Neuronal stem cell (in vitro differentiated cells): ENCODE measurements around the gene SLC2A1.

Experiments
- DNase-seq: peaks from one replicate; pipeline ENCODE4 v3.0.0-alpha.2; 2013; ENCODE audit warnings: low spot score
- H2AFZ ChIP-seq: one replicate; pipeline ENCODE4 v1.6.1; 2013; ENCODE audit warnings: mild to moderate bottlenecking, low read length, inconsistent platforms
- H2AK5ac ChIP-seq: 2 replicates; pipeline ENCODE4 v1.6.1; 2013; ENCODE audit warnings: low read depth, mild to moderate bottlenecking, inconsistent platforms, low read length, moderate library complexity, mixed read lengths
- H2BK120ac ChIP-seq: 2 replicates; pipeline ENCODE4 v1.6.1; 2013; ENCODE audit warnings: low read depth, mild to moderate bottlenecking, inconsistent platforms, low read length, moderate library complexity, mixed read lengths
- H2BK12ac ChIP-seq: one replicate; pipeline ENCODE4 v1.6.1; 2013; ENCODE audit warnings: low read length, inconsistent platforms
- H2BK15ac ChIP-seq: 2 replicates; pipeline ENCODE4 v1.6.1; 2013; ENCODE audit warnings: mild to moderate bottlenecking, low read length, inconsistent platforms, mixed read lengths
- H2BK5ac ChIP-seq: one replicate; pipeline ENCODE4 v1.6.1; 2013; ENCODE audit warnings: inconsistent platforms, mild to moderate bottlenecking, low read length, moderate library complexity
- H3K14ac ChIP-seq: one replicate; pipeline ENCODE4 v1.6.1; 2013; ENCODE audit warnings: low read length, inconsistent platforms
- H3K18ac ChIP-seq: 2 replicates; pipeline ENCODE4 v1.6.1; 2013; ENCODE audit warnings: low read length, inconsistent platforms
- H3K23ac ChIP-seq: 2 replicates; pipeline ENCODE4 v1.6.1; 2013; ENCODE audit warnings: low read depth, mild to moderate bottlenecking, mixed read lengths, low read length, inconsistent platforms; ENCODE audit not compliant: poor library complexity
- H3K27ac ChIP-seq: replicated peaks from 3 replicates; pipeline ENCODE4 v1.5.1; 2013; ENCODE audit warnings: low read length, inconsistent platforms
- H3K27me3 ChIP-seq, 3 experiments: 2 replicates each; pipeline ENCODE4 v1.6.1; 2013; ENCODE audit warnings: low read length in 3 of 3, mild to moderate bottlenecking in 2 of 3, inconsistent platforms in 1 of 3, low read depth in 1 of 3, mixed read lengths in 1 of 3, moderate library complexity in 1 of 3; ENCODE audit not compliant: control insufficient read depth in 3 of 3, insufficient read depth in 3 of 3
- H3K36me3 ChIP-seq, 2 donors: replicated peaks in 1 of 2; 2 replicates each; pipeline ENCODE4 v1.6.1; 2013; ENCODE audit warnings: low read length in 2 of 2; ENCODE audit not compliant: control insufficient read depth in 2 of 2, insufficient read depth in 2 of 2
- H3K4ac ChIP-seq: 2 replicates; pipeline ENCODE4 v1.6.1; 2013; ENCODE audit warnings: inconsistent platforms, mild to moderate bottlenecking, low read length, moderate library complexity
- H3K4me1 ChIP-seq, 2 donors: 1 replicate in 1 of 2; 2 replicates in 1 of 2; pipeline ENCODE4 v1.6.1; 2013; ENCODE audit warnings: low read length in 2 of 2, low read depth in 1 of 2; ENCODE audit not compliant: control insufficient read depth in 2 of 2, insufficient read depth in 1 of 2
- H3K4me2 ChIP-seq: one replicate; pipeline ENCODE4 v1.6.1; 2013; ENCODE audit warnings: mild to moderate bottlenecking, low read length, inconsistent platforms; ENCODE audit not compliant: insufficient read depth, poor library complexity, severe bottlenecking
- H3K4me3 ChIP-seq, 2 donors: 2 replicates each; pipeline ENCODE4 v1.5.1; 2013; ENCODE audit warnings: low read length in 2 of 2, mild to moderate bottlenecking in 2 of 2, inconsistent platforms in 1 of 2, moderate library complexity in 1 of 2
- H3K79me1 ChIP-seq: one replicate; pipeline ENCODE4 v1.6.1; 2013; ENCODE audit warnings: low read depth, mild to moderate bottlenecking, inconsistent platforms, low read length, moderate library complexity
- H3K9ac ChIP-seq: one replicate; pipeline ENCODE4 v1.6.1; 2013; ENCODE audit warnings: mild to moderate bottlenecking, low read depth, low read length, inconsistent platforms; ENCODE audit not compliant: poor library complexity
- H3K9me3 ChIP-seq, 2 donors: replicated peaks in 1 of 2; 2 replicates each; pipeline versions ENCODE3 to v1.6.1; 2013; ENCODE audit warnings: low read length in 2 of 2, mild to moderate bottlenecking in 2 of 2, inconsistent platforms in 1 of 2, low read depth in 1 of 2, mixed read lengths in 1 of 2, moderate library complexity in 1 of 2; ENCODE audit not compliant: control insufficient read depth in 2 of 2, insufficient read depth in 1 of 2
- H4K8ac ChIP-seq: one replicate; pipeline ENCODE4 v1.6.1; 2013; ENCODE audit warnings: low read depth, mild to moderate bottlenecking, inconsistent platforms, low read length, moderate library complexity
- H4K91ac ChIP-seq: one replicate; pipeline ENCODE4 v1.6.1; 2013; ENCODE audit warnings: low read length, low read depth, mild to moderate bottlenecking, inconsistent platforms; ENCODE audit not compliant: poor library complexity
- WGBS, 2 donors: extraction: QIAGEN DNeasy Blood & Tissue Kit; methylation state at CpG; one replicate each; pipeline ENCODE4 v1.1.7; 2013; ENCODE audit warnings: missing lambda C conversion rate in 2 of 2, mixed read lengths in 1 of 2; ENCODE audit not compliant: insufficient read length in 2 of 2, insufficient replicate concordance in 1 of 2; ENCODE audit errors: extremely low coverage in 2 of 2; 5-methylcytosine and 5-hydroxymethylcytosine counted together

The SLC2A1 gene

GRCh38 chr1:42993502-42994136 is 35.0 kb upstream of the SLC2A1 start:
- no peak overlapping the region for H3K27ac ChIP-seq
- WGBS, 2 donors, result no CpG with 5 or more reads among the region's 8 CpGs
- DNase-seq, result no peak
- H3K79me1 ChIP-seq, result no peaks in the 10 kb centered on the region
- H2BK5ac ChIP-seq, result no peak overlapping the region
- no peak overlapping the region for H3K4me3 ChIP-seq
- H3K23ac ChIP-seq, result no peak overlapping the region
- H3K9me3 ChIP-seq, result no peaks in the 10 kb centered on the region
- no peak overlapping the region for H2BK15ac ChIP-seq
- no peak overlapping the region for H3K4ac ChIP-seq
- H2AFZ ChIP-seq, result no peak overlapping the region
- H4K91ac ChIP-seq, result no peak overlapping the region
- no peak overlapping the region for H2AK5ac ChIP-seq
- no peak overlapping the region for H3K14ac ChIP-seq
- H3K4me2 ChIP-seq, result no peak overlapping the region
- no peak overlapping the region for H2BK12ac ChIP-seq
- H3K9ac ChIP-seq, result no peak overlapping the region
- no peak overlapping the region for H4K8ac ChIP-seq
- H2BK120ac ChIP-seq, result no peak overlapping the region
- H3K36me3 ChIP-seq, result peaks cover 0 to 2% of the 10 kb centered on the region in 2 donors
- H3K4me1 ChIP-seq, result peaks cover 0 to 12% of the 10 kb centered on the region in 2 donors
- H3K27me3 ChIP-seq, result no peaks in the 10 kb centered on the region
- H3K18ac ChIP-seq, result no peak overlapping the region

- no peaks in the 10 kb centered on the region for H3K9me3 ChIP-seq
- no peak overlapping the region for H3K23ac ChIP-seq
- no peak overlapping the region for H3K18ac ChIP-seq
- no peak overlapping the region for H2AFZ ChIP-seq
- no peaks in the 10 kb centered on the region for H3K79me1 ChIP-seq
- H3K4ac ChIP-seq, result no peak overlapping the region
- no peak overlapping the region for H3K14ac ChIP-seq
- H2BK5ac ChIP-seq, result no peak overlapping the region
- H2BK15ac ChIP-seq, result no peak overlapping the region
- no peak overlapping the region for H4K8ac ChIP-seq
- peaks cover 0 to 12% of the 10 kb centered on the region in 2 donors for H3K4me1 ChIP-seq
- H3K27me3 ChIP-seq, result no peaks in the 10 kb centered on the region
- no CpG with 5 or more reads among the region's 5 CpGs for WGBS, 2 donors
- H3K36me3 ChIP-seq, result peaks cover 0 to 2% of the 10 kb centered on the region in 2 donors
- H3K9ac ChIP-seq, result no peak overlapping the region
- no peak overlapping the region for H2AK5ac ChIP-seq
- no peak for DNase-seq
- H3K4me2 ChIP-seq, result no peak overlapping the region
- no peak overlapping the region for H2BK12ac ChIP-seq
- H2BK120ac ChIP-seq, result no peak overlapping the region
- no peak overlapping the region for H3K27ac ChIP-seq
- no peak overlapping the region for H3K4me3 ChIP-seq
- no peak overlapping the region for H4K91ac ChIP-seq
These were observed 33.4 kb upstream of the SLC2A1 start for GRCh38 chr1:42992054-42992571.

DNA sequence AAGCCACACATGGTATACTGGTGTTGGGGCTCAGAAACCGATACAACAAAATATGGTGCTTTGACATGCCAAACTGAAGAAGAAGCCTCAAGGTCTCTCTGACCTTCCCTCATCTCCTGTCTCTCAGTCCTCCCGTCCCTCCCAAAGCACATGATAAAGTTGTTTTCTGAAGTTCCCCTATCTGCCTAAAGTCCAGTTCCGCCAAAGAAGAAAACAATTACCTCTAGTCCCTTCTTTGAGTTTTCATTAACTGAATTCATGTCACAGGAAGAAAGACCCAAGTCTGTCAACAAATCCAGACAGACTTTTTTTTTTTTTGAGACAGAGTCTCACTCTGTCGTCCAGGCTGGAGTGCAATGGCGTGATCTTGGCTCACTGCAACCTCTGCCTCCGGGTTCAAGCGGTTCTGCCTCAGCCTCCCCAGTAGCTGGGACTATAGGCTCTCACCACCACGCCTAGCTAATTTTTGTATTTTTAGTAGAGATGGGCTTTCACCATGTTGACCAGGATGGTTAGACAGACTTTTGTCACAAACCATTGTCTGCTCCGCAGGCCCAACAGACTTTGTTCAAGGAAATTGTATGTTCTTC is 32.2 kb upstream of the SLC2A1 start:
- H3K18ac ChIP-seq, result no peak overlapping the region

GRCh38 chr1:42983693-42984092 is 25.0 kb upstream of the SLC2A1 start:
- no peak overlapping the region for H2BK12ac ChIP-seq
- no peak overlapping the region for H4K91ac ChIP-seq
- no peak overlapping the region for H2BK15ac ChIP-seq
- H2AFZ ChIP-seq, result no peak overlapping the region
- no peak overlapping the region for H3K14ac ChIP-seq
- H2AK5ac ChIP-seq, result no peak overlapping the region
- H3K4ac ChIP-seq, result no peak overlapping the region
- no peak overlapping the region for H3K27ac ChIP-seq
- H3K36me3 ChIP-seq, result peaks cover 0 to 4% of the 10 kb centered on the region in 2 donors
- DNase-seq, result no peak
- peaks cover 9 to 17% of the 10 kb centered on the region in 2 donors for H3K4me1 ChIP-seq
- H3K27me3 ChIP-seq, result no peaks in the 10 kb centered on the region
- no peak overlapping the region for H3K23ac ChIP-seq
- no peaks in the 10 kb centered on the region for H3K79me1 ChIP-seq
- no CpG with 5 or more reads among the region's 1 CpG for WGBS, 2 donors
- no peak overlapping the region for H2BK120ac ChIP-seq
- H3K18ac ChIP-seq, result no peak overlapping the region
- no peak overlapping the region for H4K8ac ChIP-seq
- no peak overlapping the region for H3K4me2 ChIP-seq
- no peak overlapping the region for H3K9ac ChIP-seq
- no peak overlapping the region for H2BK5ac ChIP-seq
- H3K4me3 ChIP-seq, result no peak overlapping the region
- H3K9me3 ChIP-seq, result no peaks in the 10 kb centered on the region

More for the DNA sequence above, 32.2 kb upstream of the SLC2A1 start:
- Histone ChIP-seq H2AFZ (no peak overlapping the region), H3K23ac (no peak overlapping the region), H3K14ac (no peak overlapping the region), H4K8ac (no peak overlapping the region), H2BK15ac (no peak overlapping the region), H3K36me3 (peaks cover 0 to 2% of the 10 kb centered on the region in 2 donors), H3K4me1 (peaks cover 0 to 12% of the 10 kb centered on the region in 2 donors), H2BK12ac (no peak overlapping the region), H3K9me3 (no peaks in the 10 kb centered on the region), H3K4me2 (no peak overlapping the region), H3K4me3 (no peak overlapping the region), H3K9ac (no peak overlapping the region), H4K91ac (no peak overlapping the region), H2BK5ac (no peak overlapping the region), H3K27me3 (no peaks in the 10 kb centered on the region), H3K27ac (no peak overlapping the region), H2AK5ac (no peak overlapping the region), H2BK120ac (no peak overlapping the region), H3K79me1 (no peaks in the 10 kb centered on the region), H3K4ac (no peak overlapping the region)
- no peak for DNase-seq
- no CpG with 5 or more reads among the region's 9 CpGs for WGBS, 2 donors
